CD4-positive, alpha-beta T cell (primary cell): Measurements from ENCODE around the gene CCSER1. TPM values are rescaled to one million over a fixed set of nuclear protein-coding genes. Genes with fewer than 3 reads are reported as not detected.

Experiments
- ATAC-seq: fragments of 200-7000 bp; cut with Tn5 transposase; one replicate; pipeline ENCODE4 v1.10.0; 2022; ENCODE audit warnings: mild to moderate bottlenecking; ENCODE audit not compliant: poor library complexity
- CTCF ChIA-PET: fragments of 350-600 bp; sonication (Branson Sonifier 250); formaldehyde crosslinking; loops from one replicate; lab custom pipeline; 2021; ENCODE audit warnings: antibody characterized with exemption, inconsistent platforms; lab: Charles Lee
- POLR2A ChIA-PET: fragments of 350-600 bp; sonication (Branson Sonifier 250); formaldehyde crosslinking; loops from one replicate; lab custom pipeline; 2021; ENCODE audit warnings: antibody characterized with exemption, inconsistent platforms; lab: Charles Lee
- DNase-seq, 14 experiments: peaks; one replicate each; pipeline ENCODE4 v3.0.0-alpha.2; 2013 to 2020; ENCODE audit warnings: mixed read lengths in 2 of 14
- H3K27ac ChIP-seq, 2 donors: one replicate each; pipeline versions ENCODE4 v1.5.1 to v1.7.0; 2013; ENCODE audit warnings: low read length in 2 of 2, low read depth in 1 of 2, mild to moderate bottlenecking in 1 of 2
- H3K27me3 ChIP-seq, 2 experiments: 1 replicate in 1 of 2; 2 replicates in 1 of 2; pipeline versions ENCODE4 v1.6.1 to v1.7.0; 2013; ENCODE audit warnings: low read length in 2 of 2, control low read depth in 1 of 2, mild to moderate bottlenecking in 1 of 2, moderate library complexity in 1 of 2; ENCODE audit not compliant: insufficient read depth in 2 of 2, control insufficient read depth in 1 of 2
- H3K36me3 ChIP-seq: one replicate; pipeline ENCODE4 v1.6.1; 2013; ENCODE audit warnings: low read length, control low read depth; ENCODE audit not compliant: insufficient read depth
- H3K4me1 ChIP-seq: one replicate; pipeline ENCODE4 v1.6.1; 2013; ENCODE audit warnings: low read length, control low read depth; ENCODE audit not compliant: insufficient read depth
- H3K4me3 ChIP-seq: one replicate; pipeline ENCODE4 v1.5.1; 2013; ENCODE audit warnings: mild to moderate bottlenecking, low read length, moderate library complexity
- H3K9me3 ChIP-seq, 2 experiments: 1 replicate in 1 of 2; 2 replicates in 1 of 2; pipeline versions ENCODE4 v1.6.1 to v1.7.0; 2013; ENCODE audit warnings: low read length in 2 of 2, mild to moderate bottlenecking in 2 of 2, control low read depth in 1 of 2, moderate library complexity in 1 of 2; ENCODE audit not compliant: control insufficient read depth in 1 of 2, insufficient read depth in 1 of 2
- H3K27ac Mint-ChIP-seq: one replicate; pipeline ENCODE4 v1.8.0; 2020; ENCODE audit warnings: mixed read lengths
- H3K27me3 Mint-ChIP-seq: one replicate; pipeline ENCODE4 v1.8.0; 2021; ENCODE audit warnings: mixed read lengths
- H3K36me3 Mint-ChIP-seq: one replicate; pipeline ENCODE4 v1.8.0; 2021; ENCODE audit warnings: low read depth, mixed read lengths
- H3K4me1 Mint-ChIP-seq: one replicate; pipeline ENCODE4 v1.8.0; 2021; ENCODE audit warnings: low read depth, mixed read lengths
- H3K4me3 Mint-ChIP-seq: one replicate; pipeline ENCODE4 v1.8.0; 2020; ENCODE audit warnings: mild to moderate bottlenecking, mixed read lengths
- H3K9me3 Mint-ChIP-seq: one replicate; pipeline ENCODE4 v1.8.0; 2020; ENCODE audit warnings: mixed read lengths
- intact Hi-C, 2 experiments: fragments of 100-400 bp; cut with DNase I in 1 of 2; cut with micrococcal nuclease in 1 of 2; formaldehyde crosslinking; loops; one replicate each; pipeline versions ENCODE4 v1.15.1 to v1.9.0; 2023 to 2025; cut with DNase I, micrococcal nuclease
- total RNA-seq, 174 experiments: library from RNA in 2 of 174; stranded (reverse) in 2 of 174; gene quantifications; one replicate each; pipeline ENCODE4 v1.2.3 and lab custom pipeline; 2021 to 2026
- TF ChIP-seq, protein P1 (sequence below): fragments of 200-600 bp; IDR thresholded peaks from one replicate; pipeline ENCODE4 v1.8.0; 2022; ENCODE audit warnings: antibody characterized with exemption, mild to moderate bottlenecking

CCSER1 gene
- total RNA-seq, 2 experiments from 2014 or later: 0.36 to 0.71 TPM

DNA sequence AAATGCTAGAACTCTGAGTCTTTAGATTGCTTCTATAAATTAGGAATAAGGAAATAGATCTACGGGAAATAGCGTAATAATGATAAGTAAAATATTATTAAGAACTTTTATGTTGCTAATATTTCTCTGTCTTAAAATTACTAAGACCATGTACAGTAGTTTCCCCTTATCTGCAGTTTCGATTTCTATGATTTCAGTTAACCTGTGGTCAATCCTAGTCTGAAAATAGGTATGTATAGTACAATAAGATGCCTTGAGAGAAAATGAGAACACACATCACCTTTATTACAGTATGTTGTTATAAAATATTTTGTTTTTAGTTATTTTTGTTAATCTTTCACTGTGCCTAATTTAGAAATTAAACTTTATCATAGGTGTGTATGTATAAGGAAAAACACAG is 92.6 kb downstream of the CCSER1 start:
- Histone ChIP-seq H3K4me3 (no peak overlapping the region), H3K27me3 (no peaks in the 10 kb centered on the region), H3K27ac (no peak overlapping the region), H3K4me1 (no peaks in the 10 kb centered on the region), H3K36me3 (no peaks in the 10 kb centered on the region), H3K9me3 (no peaks in the 10 kb centered on the region)
- POLR2A ChIA-PET: no interaction called here
- Mint-ChIP-seq H3K36me3 (no peaks in the 10 kb centered on the region), H3K9me3 (no peaks in the 10 kb centered on the region), H3K27ac (no peak overlapping the region), H3K27me3 (no peaks in the 10 kb centered on the region), H3K4me3 (no peak overlapping the region), H3K4me1 (no peaks in the 10 kb centered on the region)
- DNase-seq: no peak
- intact Hi-C loops: no loop called here
- TF ChIP-seq, protein P1, sequence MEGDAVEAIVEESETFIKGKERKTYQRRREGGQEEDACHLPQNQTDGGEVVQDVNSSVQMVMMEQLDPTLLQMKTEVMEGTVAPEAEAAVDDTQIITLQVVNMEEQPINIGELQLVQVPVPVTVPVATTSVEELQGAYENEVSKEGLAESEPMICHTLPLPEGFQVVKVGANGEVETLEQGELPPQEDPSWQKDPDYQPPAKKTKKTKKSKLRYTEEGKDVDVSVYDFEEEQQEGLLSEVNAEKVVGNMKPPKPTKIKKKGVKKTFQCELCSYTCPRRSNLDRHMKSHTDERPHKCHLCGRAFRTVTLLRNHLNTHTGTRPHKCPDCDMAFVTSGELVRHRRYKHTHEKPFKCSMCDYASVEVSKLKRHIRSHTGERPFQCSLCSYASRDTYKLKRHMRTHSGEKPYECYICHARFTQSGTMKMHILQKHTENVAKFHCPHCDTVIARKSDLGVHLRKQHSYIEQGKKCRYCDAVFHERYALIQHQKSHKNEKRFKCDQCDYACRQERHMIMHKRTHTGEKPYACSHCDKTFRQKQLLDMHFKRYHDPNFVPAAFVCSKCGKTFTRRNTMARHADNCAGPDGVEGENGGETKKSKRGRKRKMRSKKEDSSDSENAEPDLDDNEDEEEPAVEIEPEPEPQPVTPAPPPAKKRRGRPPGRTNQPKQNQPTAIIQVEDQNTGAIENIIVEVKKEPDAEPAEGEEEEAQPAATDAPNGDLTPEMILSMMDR: no peak
- CTCF ChIA-PET: no interaction called here
- no peak for ATAC-seq

GRCh38 chr4:90220459-90220858 is 93.3 kb downstream of the CCSER1 start:
- POLR2A ChIA-PET: no interaction called here
- Histone ChIP-seq H3K27me3 (no peaks in the 10 kb centered on the region), H3K27ac (no peak overlapping the region), H3K36me3 (no peaks in the 10 kb centered on the region), H3K4me1 (no peaks in the 10 kb centered on the region), H3K4me3 (no peak overlapping the region), H3K9me3 (no peaks in the 10 kb centered on the region)
- CTCF ChIA-PET: no interaction called here
- H3K9me3 Mint-ChIP-seq: no peaks in the 10 kb centered on the region
- TF ChIP-seq, protein P1: no peak
- H3K27me3 Mint-ChIP-seq: no peaks in the 10 kb centered on the region
- DNase-seq (no peak), ATAC-seq (no peak)
- no peak overlapping the region for H3K27ac Mint-ChIP-seq
- H3K4me1 Mint-ChIP-seq: no peaks in the 10 kb centered on the region
- no peak overlapping the region for H3K4me3 Mint-ChIP-seq
- intact Hi-C loops: no loop called here
- H3K36me3 Mint-ChIP-seq: no peaks in the 10 kb centered on the region

DNA sequence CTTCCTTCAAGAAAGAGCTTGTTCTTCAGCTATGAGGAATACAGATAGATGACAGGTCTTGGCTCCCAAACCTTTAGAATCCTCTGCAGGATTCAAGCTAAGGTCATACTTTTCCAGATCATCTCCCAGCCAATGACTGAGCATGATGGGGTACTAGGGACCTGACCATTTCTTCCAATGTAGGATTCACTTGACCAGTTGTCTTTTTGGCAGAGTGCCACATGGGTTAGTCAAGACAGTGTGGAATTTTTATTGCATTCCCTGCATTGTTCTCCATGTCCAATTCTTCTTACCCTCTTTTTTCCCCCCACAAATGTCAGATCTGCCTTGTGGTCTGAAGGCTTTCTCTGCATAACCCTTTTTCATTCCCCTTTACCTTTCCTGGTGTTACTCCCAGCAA is 99.5 kb downstream of the CCSER1 start:
- Mint-ChIP-seq H3K27me3 (no peaks in the 10 kb centered on the region), H3K4me1 (no peaks in the 10 kb centered on the region), H3K9me3 (no peaks in the 10 kb centered on the region), H3K36me3 (no peaks in the 10 kb centered on the region), H3K4me3 (no peak overlapping the region), H3K27ac (no peak overlapping the region)
- intact Hi-C loops: no loop called here
- no peaks in the 10 kb centered on the region for H3K27me3 ChIP-seq
- CTCF ChIA-PET: no interaction called here
- no peak for DNase-seq
- H3K36me3 ChIP-seq: no peaks in the 10 kb centered on the region
- H3K9me3 ChIP-seq: peaks cover 0 to 6% of the 10 kb centered on the region in 2 experiments
- H3K4me1 ChIP-seq: no peaks in the 10 kb centered on the region
- no peak for ATAC-seq
- H3K4me3 ChIP-seq: no peak overlapping the region
- TF ChIP-seq, protein P1: no peak
- POLR2A ChIA-PET: no interaction called here
- no peak overlapping the region for H3K27ac ChIP-seq
